EL (cell line): ENCODE data around the gene CCR2.
"Not testable (repeated sequence)": the region's sequence is repeated elsewhere in the genome, so short reads cannot be mapped to it uniquely, and the experiment has no call there.

Experiments used
- DNase-seq: peaks from one replicate; pipeline ENCODE4 v3.0.0-alpha.2; 2016

Gene CCR2

GRCh38 chr3:46353647-46354410, at the start of gene CCR2:
Gene CCR2 (plus strand): TSS chr3:46354111. CDS start chr3:46357528, 3,417 bp downstream.
- no peak for DNase-seq

- DNase-seq = no peak
Measured at GRCh38 chr3:46304739-46305138, 49.2 kb upstream of the CCR2 start.

GRCh38 chr3:46312991-46313390, 40.9 kb upstream of the CCR2 start:
- peak; percentile 34 for DNase-seq

GRCh38 chr3:46314517-46314916, 39.4 kb upstream of the CCR2 start:
- DNase-seq = no peak

- DNase-seq = no peak
Measured at GRCh38 chr3:46316206-46316605, 37.7 kb upstream of the CCR2 start.

- DNase-seq = no peak
Measured at GRCh38 chr3:46318207-46318927, 35.5 kb upstream of the CCR2 start.

- DNase-seq = no peak
Measured at GRCh38 chr3:46321461-46322104, 32.3 kb upstream of the CCR2 start.

- no peak for DNase-seq
Measured at GRCh38 chr3:46324036-46324435, 29.9 kb upstream of the CCR2 start.

- no peak for DNase-seq
Measured at GRCh38 chr3:46325645-46326300, 28.1 kb upstream of the CCR2 start.

- DNase-seq = not testable (repeated sequence)
Measured at GRCh38 chr3:46330676-46331075, 23.2 kb upstream of the CCR2 start.

- peak; percentile 75 for DNase-seq
Measured at GRCh38 chr3:46334741-46335478, 19.0 kb upstream of the CCR2 start.

GRCh38 chr3:46335541-46335940, 18.4 kb upstream of the CCR2 start:
- DNase-seq = no peak

- no peak for DNase-seq
Measured at GRCh38 chr3:46337911-46338310, 16.0 kb upstream of the CCR2 start.

- DNase-seq = no peak
Measured at GRCh38 chr3:46338840-46339239, 15.1 kb upstream of the CCR2 start.

GRCh38 chr3:46344476-46344875, 9.4 kb upstream of the CCR2 start:
- no peak for DNase-seq

GRCh38 chr3:46348823-46349482, 5.0 kb upstream of the CCR2 start:
- DNase-seq = no peak

GRCh38 chr3:46349484-46350261, 4.2 kb upstream of the CCR2 start:
- DNase-seq = no peak

- no peak for DNase-seq
Measured at GRCh38 chr3:46350262-46350565, 3.7 kb upstream of the CCR2 start.

GRCh38 chr3:46351646-46352045, 2.3 kb upstream of the CCR2 start:
- DNase-seq = peak; percentile 18

GRCh38 chr3:46353090-46353489, 821 bp upstream of the CCR2 start:
- DNase-seq = no peak

GRCh38 chr3:46354478-46354877, 567 bp downstream of the CCR2 start:
- no peak for DNase-seq
